MV-4-11 (cell line): ENCODE results near the gene GNG14.

Source experiments
- DNase-seq: peaks from one replicate; lab custom pipeline; 2025; lab: John Stamatoyannopoulos, UW

Gene GNG14

GRCh38 chr19:12667731-12668302 lies 20.0 kb upstream of the GNG14 start:
- no peak for DNase-seq

- DNase-seq = no peak
Observed at GRCh38 chr19:12668346-12668745, 19.5 kb upstream of the GNG14 start.

GRCh38 chr19:12668932-12669269 lies 18.9 kb upstream of the GNG14 start:
- peak; percentile 52 for DNase-seq

GRCh38 chr19:12669270-12670158 lies 18.3 kb upstream of the GNG14 start:
- peak; percentile 84 for DNase-seq

DNA sequence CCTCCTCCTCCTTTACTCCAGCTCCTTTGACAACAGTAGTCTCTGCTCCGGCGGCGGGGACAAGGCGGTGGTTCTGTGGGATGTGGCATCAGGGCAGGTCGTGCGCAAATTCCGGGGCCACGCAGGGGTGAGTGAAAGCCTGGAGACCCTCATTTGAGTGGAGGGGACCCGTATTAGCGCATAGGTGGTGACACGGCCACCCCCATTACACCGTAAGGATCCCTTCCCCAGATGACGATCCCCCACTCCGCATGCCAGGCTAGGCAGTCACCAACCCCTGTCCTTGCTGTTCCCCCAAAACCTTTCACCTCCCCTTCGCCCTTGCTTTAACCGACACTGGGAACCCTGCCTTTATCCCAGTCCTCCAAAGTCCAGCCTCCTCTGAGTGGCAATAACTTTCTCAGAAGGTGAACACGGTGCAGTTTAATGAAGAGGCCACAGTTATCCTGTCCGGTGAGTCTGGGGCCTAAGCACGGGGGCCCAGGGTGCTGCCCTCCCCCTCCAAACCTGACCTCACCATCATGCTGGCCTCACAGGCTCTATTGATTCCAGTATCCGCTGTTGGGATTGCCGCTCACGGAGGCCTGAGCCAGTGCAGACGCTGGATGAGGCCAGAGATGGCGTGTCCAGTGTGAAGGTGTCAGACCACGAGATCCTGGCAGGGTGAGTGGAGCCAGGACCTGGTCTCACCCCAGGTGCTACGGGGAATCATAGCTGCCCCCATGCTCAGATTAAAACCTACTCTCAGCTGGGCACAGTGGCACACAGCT lies 17.5 kb upstream of the GNG14 start:
- no peak for DNase-seq

GRCh38 chr19:12672744-12673143 lies 15.1 kb upstream of the GNG14 start:
- DNase-seq = no peak

- no peak for DNase-seq
Observed at GRCh38 chr19:12675399-12675798, 12.4 kb upstream of the GNG14 start.

DNA sequence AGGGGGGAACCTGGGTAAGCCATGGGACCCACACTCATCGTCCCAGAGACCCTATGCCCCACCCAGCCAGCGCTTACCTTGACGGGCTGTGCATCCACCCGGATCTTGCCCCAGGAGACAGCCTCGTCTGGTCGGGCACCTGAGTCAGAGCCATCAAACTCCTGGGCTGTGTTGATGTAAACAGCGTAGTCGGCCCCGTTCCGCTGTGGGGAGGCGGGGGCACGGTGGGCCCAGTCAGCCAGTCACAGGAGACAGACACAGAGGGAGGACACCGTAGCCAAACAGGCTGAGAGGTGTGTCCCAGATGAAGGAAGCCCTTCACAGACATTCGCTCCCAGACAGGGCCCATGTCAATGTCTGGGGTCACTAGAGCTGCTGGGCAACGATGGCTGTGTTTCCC lies 11.9 kb upstream of the GNG14 start:
- no peak for DNase-seq

DNA sequence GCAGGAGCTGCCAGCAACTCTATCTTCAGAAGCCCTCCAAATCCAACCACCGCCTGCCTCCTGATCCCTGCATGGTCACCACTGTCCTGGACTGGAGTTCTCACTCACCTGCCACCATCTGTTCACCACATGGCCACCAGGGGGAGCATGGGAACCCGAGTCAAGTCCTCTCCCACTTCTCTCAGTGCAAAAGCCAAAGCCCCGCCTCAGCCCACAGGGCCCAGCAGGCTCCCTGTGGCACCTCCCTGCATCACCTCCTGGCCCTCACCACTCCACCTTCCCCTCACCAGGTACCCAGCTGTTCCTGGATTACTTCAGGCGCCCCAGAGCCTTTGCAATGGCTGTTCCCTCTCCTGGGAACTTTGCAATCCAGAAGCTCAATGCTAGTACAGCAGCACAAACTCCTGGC lies 11.4 kb upstream of the GNG14 start:
- DNase-seq = peak; percentile 76

- no peak for DNase-seq
Observed at GRCh38 chr19:12676928-12677327, 10.9 kb upstream of the GNG14 start.

DNA sequence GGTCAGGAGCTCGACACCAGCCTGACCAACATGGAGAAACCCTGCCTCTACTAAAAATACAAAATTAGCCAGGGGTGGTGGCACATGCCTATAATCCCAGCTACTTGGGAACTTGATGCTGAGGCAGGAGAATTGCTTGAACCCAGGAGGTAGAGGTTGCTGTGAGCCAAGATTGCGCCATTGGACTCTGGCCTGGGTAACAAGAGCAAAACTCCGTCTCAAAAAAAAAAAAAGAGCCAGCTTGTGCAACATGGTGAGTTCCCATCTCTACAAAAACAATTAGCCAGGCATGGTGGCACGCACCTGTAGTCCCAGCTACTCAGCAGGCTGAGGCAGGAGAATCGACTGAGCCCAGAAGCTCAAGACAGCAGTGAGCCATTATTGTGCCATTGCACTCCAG lies 9.8 kb upstream of the GNG14 start:
- DNase-seq = peak; percentile 27

DNA sequence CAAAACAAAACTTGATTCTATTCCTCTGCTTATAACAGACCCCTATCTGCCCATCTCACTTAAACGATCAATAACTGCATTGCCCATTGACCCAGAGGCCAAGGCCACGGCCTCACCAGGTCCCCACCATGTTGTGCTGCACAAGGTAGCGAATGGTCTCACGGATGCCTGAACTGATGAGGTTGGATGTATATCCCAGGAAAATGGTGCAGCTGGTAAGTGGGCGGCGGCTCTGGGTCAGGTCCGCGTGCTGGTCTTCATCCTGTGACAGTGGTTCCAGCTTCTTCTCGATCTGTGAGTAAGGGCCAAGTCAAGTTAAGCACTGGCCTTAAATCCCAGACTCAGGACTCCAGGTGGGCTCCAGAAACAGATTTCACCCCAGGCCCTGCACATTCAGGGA lies 7.8 kb upstream of the GNG14 start:
- no peak for DNase-seq

GRCh38 chr19:12681074-12681987 lies 6.5 kb upstream of the GNG14 start, which contains the start of gene DHPS:
TSS of gene DHPS (minus strand) at chr19:12681880. CDS start at chr19:12681766, 114 bp downstream.
- peak; percentile 99 for DNase-seq

DNA sequence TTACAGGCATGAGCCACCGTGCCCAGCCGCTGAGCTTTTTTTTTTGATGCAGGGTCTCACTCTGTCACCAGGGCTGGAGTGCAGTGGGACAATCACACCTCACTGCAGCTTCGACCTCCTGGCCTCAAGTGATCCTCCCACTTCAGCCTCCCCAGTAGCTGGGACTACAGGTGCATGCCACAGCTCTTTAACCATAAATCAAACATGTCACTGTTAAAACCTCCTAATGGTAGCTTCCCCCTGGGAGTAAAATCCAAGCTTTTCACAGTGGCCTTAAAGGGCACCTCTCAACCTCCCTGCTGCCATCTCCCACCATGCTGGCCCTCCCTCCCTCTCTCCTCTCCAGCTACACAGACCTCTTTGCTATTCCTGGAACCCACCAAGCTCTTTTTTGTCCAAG lies 2.0 kb upstream of the GNG14 start:
- DNase-seq = no peak

DNA sequence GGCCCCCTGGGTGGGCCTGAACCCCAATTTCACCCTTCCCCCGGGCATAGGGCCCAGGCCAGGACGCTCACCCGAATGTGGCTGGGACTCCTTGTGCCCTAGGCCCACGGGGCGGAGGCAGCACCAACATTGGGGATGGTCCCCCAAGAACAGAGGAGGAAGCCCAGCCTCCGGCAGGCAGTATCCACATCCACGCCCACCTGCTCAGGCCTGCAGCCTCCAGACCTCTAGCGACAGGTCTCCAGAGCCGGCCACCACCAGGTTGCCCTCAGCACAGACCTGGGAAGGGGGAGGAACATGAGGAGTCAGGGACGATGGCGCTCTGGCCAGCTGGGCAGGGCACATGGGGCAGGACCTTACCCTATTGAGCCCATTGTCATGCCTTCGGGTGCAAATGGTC lies 1.2 kb downstream of the GNG14 start:
- DNase-seq = no peak

GRCh38 chr19:12689581-12690216 lies 1.9 kb downstream of the GNG14 start:
- no peak for DNase-seq

- no peak for DNase-seq
Observed at GRCh38 chr19:12692960-12693359, 5.2 kb downstream of the GNG14 start.

DNA sequence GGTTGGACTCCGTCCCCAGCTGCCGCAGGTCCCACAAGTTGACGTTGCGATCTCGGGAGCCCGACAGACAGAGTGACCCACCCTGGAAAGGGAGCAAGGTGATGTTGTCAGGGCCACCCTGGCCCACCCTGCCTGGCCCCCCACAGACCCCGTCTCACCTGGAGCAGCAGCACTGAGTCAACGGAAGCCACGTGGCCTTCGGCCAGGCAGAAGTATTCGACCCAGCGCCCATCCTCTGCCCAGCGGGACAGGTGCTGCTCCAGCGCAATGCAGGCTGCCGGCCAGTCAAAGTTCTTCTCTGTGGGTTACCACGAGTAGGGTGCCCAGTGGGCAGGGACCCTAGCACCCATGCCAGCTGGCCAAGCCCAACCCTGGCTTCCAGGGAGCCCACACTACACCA lies 6.8 kb downstream of the GNG14 start:
- no peak for DNase-seq

DNA sequence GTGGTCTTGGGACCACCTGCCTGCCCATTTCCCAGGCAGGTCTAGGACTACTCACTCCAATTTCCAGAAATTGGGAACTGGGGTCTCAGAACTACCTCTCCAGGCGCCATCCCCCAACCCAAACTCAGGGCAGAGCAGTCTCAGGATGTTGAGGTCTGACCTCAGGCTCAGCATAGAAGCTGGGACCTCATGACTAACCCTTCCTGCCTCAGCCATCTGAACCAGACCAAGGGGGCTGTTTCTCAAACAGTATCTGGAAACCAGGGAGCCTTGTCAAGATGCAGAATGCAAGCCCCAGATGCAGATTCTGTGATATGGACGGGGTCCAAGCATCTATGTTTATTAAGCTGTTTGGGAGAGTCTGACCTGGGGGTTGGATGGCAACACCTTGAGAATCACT lies 7.3 kb downstream of the GNG14 start:
- DNase-seq = peak; percentile 49

- DNase-seq = no peak
Observed at GRCh38 chr19:12695514-12695913, 7.7 kb downstream of the GNG14 start.

GRCh38 chr19:12695997-12696365 lies 8.2 kb downstream of the GNG14 start:
- DNase-seq = no peak
